ENCODE results near the gene FAM83F. TPM values are rescaled to one million over a fixed set of nuclear protein-coding genes. Genes with fewer than 3 reads are reported as not detected.
A peak's percentile ranks its signal among the peaks of the same experiment; 100 is the strongest.

Gene FAM83F
- total RNA-seq, 1 experiment from 2014 or later, result 43.1 TPM

DNA sequence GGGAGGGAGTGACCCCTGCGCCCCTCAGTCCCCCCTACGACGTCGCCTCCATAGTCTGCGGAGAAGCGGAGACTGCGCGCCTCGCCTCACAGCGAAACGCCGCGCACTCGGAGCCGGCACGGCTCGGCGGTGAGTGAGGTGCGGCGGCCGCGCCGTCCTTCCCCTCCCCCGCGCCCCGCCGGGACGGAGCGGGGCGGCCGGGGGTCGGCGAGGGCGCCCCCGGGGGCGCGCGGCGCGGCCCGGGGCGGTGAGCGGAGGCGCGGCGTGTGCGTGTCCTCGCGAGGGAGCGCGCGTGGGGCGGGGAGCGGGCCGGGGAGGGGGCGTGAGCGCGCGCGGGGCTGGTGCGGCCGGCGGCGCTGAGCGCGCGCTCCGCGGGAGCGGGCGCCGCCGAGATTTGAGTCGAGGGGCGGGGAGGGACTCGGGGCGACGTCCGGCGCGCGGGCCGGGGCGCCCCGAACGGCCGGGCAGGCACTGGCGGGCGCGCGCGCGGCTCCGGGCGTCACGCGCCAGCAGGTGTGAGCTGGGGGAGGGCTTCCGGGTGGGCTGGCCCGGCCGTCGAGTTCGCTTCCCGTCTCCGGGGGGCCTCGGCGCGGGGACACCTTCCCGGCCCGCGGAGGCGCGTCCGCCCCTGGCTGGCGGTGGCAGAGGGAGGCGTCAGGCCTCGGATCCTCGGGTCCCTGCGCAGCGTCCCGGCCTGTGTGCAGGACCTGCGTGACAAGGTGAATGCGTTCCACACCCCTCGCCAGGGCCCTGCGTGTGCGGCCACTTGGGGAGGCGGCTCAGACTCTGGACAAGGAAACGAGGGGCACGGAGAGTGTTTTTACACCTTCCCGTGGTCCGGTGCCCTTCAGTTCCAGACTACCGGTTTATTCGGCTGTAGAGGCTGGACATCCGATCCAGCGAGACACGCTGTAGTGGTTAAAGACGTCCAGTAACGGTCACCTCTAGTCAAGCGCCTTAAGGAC, 50.4 kb downstream of the FAM83F start (continued):
- TF ChIP-seq ZNF423 (CRISPR knock-in tag; IDR thresholded peaks at IDR 0.05), result 0 out of 2 replicates have a peak, but pooled peaks have one; percentile 22
- TF ChIP-seq, protein P1, sequence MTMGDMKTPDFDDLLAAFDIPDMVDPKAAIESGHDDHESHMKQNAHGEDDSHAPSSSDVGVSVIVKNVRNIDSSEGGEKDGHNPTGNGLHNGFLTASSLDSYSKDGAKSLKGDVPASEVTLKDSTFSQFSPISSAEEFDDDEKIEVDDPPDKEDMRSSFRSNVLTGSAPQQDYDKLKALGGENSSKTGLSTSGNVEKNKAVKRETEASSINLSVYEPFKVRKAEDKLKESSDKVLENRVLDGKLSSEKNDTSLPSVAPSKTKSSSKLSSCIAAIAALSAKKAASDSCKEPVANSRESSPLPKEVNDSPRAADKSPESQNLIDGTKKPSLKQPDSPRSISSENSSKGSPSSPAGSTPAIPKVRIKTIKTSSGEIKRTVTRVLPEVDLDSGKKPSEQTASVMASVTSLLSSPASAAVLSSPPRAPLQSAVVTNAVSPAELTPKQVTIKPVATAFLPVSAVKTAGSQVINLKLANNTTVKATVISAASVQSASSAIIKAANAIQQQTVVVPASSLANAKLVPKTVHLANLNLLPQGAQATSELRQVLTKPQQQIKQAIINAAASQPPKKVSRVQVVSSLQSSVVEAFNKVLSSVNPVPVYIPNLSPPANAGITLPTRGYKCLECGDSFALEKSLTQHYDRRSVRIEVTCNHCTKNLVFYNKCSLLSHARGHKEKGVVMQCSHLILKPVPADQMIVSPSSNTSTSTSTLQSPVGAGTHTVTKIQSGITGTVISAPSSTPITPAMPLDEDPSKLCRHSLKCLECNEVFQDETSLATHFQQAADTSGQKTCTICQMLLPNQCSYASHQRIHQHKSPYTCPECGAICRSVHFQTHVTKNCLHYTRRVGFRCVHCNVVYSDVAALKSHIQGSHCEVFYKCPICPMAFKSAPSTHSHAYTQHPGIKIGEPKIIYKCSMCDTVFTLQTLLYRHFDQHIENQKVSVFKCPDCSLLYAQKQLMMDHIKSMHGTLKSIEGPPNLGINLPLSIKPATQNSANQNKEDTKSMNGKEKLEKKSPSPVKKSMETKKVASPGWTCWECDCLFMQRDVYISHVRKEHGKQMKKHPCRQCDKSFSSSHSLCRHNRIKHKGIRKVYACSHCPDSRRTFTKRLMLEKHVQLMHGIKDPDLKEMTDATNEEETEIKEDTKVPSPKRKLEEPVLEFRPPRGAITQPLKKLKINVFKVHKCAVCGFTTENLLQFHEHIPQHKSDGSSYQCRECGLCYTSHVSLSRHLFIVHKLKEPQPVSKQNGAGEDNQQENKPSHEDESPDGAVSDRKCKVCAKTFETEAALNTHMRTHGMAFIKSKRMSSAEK (CRISPR knock-in tag; IDR thresholded peaks at IDR 0.05; ENCODE audit: borderline replicate concordance), result no peak
- TF ChIP-seq SMAD4 (CRISPR knock-in tag; IDR thresholded peaks at IDR 0.05), result no peak
- TF ChIP-seq NR2C2 (CRISPR knock-in tag; IDR thresholded peaks at IDR 0.05), result no peak

- TF ChIP-seq ZNF232 (CRISPR knock-in tag; IDR thresholded peaks at IDR 0.05), result no peak
- H3K4me1 Mint-ChIP-seq, result peaks cover 16% of the 10 kb centered on the region
- ATAC-seq (no peak), DNase-seq (ENCODE audit: low spot score) (no peak)
- H3K36me3 Mint-ChIP-seq, result no peaks in the 10 kb centered on the region
- ChIA-PET POLR2A (no interaction called here), CTCF (interaction anchor here (0.7 kb wide), 2 partner anchors 103 to 693 kb away, joined by 3 read pairs; no protein-coding TSS in a partner anchor)
- H3K27me3 Mint-ChIP-seq (ENCODE audit: low read depth), result peaks cover 4% of the 10 kb centered on the region
- H3K4me3 Mint-ChIP-seq, result peak overlapping the region; percentile 77
- no peaks in the 10 kb centered on the region for H3K9me3 Mint-ChIP-seq
- no peak overlapping the region for H3K27ac Mint-ChIP-seq
Observed at GRCh38 chr22:40046126-40046525, 51.4 kb downstream of the FAM83F start.

DNA sequence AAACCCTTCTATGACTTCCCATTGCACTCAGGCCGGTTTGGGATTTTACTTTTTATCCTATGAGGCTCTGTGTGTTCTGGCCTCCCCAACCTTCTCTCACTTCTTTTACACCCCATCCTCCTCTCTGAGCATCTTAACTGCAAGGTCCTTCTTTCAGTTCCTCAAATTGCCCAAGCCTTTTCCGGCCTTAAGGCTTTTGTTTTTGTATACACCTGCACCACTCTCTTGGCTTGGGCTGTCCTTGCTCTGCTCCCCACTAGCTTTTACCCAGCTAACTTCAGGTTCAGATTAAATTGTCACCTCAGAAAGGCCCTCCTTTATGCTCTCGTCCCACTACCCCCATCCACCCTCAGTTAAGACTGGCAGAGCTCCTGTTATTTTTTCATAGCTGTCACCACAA, 55.5 kb downstream of the FAM83F start:
- Mint-ChIP-seq H3K4me3 (no peak overlapping the region), H3K36me3 (no peaks in the 10 kb centered on the region), H3K9me3 (no peaks in the 10 kb centered on the region), H3K4me1 (peaks cover 20% of the 10 kb centered on the region), H3K27ac (no peak overlapping the region), H3K27me3 (ENCODE audit: low read depth) (no peaks in the 10 kb centered on the region; the same call in 1 of the 2 replicates)
- no peak for DNase-seq (ENCODE audit: low spot score)
- no peak for ATAC-seq
- CTCF ChIA-PET, result no interaction called here
- POLR2A ChIA-PET, result no interaction called here
- TF ChIP-seq ZNF121 (CRISPR knock-in tag; IDR thresholded peaks at IDR 0.05), result no peak
- TF ChIP-seq JUN (CRISPR knock-in tag; IDR thresholded peaks at IDR 0.05), result no peak
- TF ChIP-seq MLX (CRISPR knock-in tag; IDR thresholded peaks at IDR 0.05), result no peak
- no peak for TF ChIP-seq CREB1 (CRISPR knock-in tag; IDR thresholded peaks at IDR 0.05)
- TF ChIP-seq, protein P2, sequence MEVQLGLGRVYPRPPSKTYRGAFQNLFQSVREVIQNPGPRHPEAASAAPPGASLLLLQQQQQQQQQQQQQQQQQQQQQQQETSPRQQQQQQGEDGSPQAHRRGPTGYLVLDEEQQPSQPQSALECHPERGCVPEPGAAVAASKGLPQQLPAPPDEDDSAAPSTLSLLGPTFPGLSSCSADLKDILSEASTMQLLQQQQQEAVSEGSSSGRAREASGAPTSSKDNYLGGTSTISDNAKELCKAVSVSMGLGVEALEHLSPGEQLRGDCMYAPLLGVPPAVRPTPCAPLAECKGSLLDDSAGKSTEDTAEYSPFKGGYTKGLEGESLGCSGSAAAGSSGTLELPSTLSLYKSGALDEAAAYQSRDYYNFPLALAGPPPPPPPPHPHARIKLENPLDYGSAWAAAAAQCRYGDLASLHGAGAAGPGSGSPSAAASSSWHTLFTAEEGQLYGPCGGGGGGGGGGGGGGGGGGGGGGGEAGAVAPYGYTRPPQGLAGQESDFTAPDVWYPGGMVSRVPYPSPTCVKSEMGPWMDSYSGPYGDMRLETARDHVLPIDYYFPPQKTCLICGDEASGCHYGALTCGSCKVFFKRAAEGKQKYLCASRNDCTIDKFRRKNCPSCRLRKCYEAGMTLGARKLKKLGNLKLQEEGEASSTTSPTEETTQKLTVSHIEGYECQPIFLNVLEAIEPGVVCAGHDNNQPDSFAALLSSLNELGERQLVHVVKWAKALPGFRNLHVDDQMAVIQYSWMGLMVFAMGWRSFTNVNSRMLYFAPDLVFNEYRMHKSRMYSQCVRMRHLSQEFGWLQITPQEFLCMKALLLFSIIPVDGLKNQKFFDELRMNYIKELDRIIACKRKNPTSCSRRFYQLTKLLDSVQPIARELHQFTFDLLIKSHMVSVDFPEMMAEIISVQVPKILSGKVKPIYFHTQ (CRISPR knock-in tag; IDR thresholded peaks at IDR 0.05), result no peak
- TF ChIP-seq GABPB1 (CRISPR knock-in tag; IDR thresholded peaks at IDR 0.05), result no peak
- TF ChIP-seq NR2C2 (CRISPR knock-in tag; IDR thresholded peaks at IDR 0.05), result no peak
- no peak for TF ChIP-seq SP1 (CRISPR knock-in tag; conservative IDR thresholded peaks at IDR 0.05)
- TF ChIP-seq CREM (CRISPR knock-in tag; IDR thresholded peaks at IDR 0.05), result no peak

Measured in WTC11 (cell line).